SK-N-SH (cell line): ENCODE data around the gene APRT. TPM values are rescaled to one million over a fixed set of nuclear protein-coding genes. Genes with fewer than 3 reads are reported as not detected.
A peak's percentile ranks its signal among the peaks of the same experiment; 100 is the strongest.

Source experiments
- CTCF ChIA-PET: fragments of 300-600, 350-600 bp; formaldehyde crosslinking; extraction: SDS; loops from one replicate; lab custom pipeline; 2021; lab: Yijun Ruan, JAX
- POLR2A ChIA-PET: fragments of 350-600 bp; sonication (Branson Sonifier 250); formaldehyde crosslinking; extraction: SDS; loops from one replicate; lab custom pipeline; 2020; ENCODE audit warnings: antibody characterized with exemption, inconsistent platforms; lab: Yijun Ruan, JAX
- DNase-seq: peaks from one replicate; pipeline ENCODE4 v3.0.0; 2012
- H2AFZ ChIP-seq: fragments of 200-600 bp; sonication (generic); 2 replicates; pipeline ENCODE4 v1.8.1; 2016; ENCODE audit warnings: antibody characterized with exemption, mild to moderate bottlenecking, low read depth
- H3F3A ChIP-seq: fragments of 200-600 bp; sonication (generic); replicated peaks from 2 replicates; pipeline ENCODE3; 2016; ENCODE audit warnings: antibody characterized with exemption, mild to moderate bottlenecking; ENCODE audit not compliant: insufficient read depth
- H3K27ac ChIP-seq, 2 experiments: fragments of 200-500 bp in 1 of 2; fragments of 200-600 bp in 1 of 2; sonication (Bioruptor generic) in 1 of 2; sonication (generic), shearing (Covaris generic) in 1 of 2; 2 replicates each; pipeline versions ENCODE4 v1.5.1 to v1.6.1; 2014 to 2016; ENCODE audit warnings: low read depth in 2 of 2, inconsistent platforms in 1 of 2, low read length in 1 of 2, mild to moderate bottlenecking in 1 of 2, mixed read lengths in 1 of 2
- H3K27me3 ChIP-seq: fragments of 200-600 bp; sonication (generic), shearing (Covaris generic); 2 replicates; pipeline ENCODE4 v1.6.1; 2016; ENCODE audit warnings: mixed run types; ENCODE audit not compliant: insufficient read depth
- H3K36me3 ChIP-seq, 2 experiments: fragments of 200-500 bp in 1 of 2; fragments of 200-600 bp in 1 of 2; sonication (Bioruptor generic) in 1 of 2; sonication (generic) in 1 of 2; replicated peaks in 1 of 2; 2 replicates each; pipeline versions ENCODE3 to v1.5.1; 2014 to 2016; ENCODE audit warnings: low read length in 1 of 2, mild to moderate bottlenecking in 1 of 2; ENCODE audit not compliant: insufficient read depth in 2 of 2, control insufficient read depth in 1 of 2
- H3K4me1 ChIP-seq, 2 experiments: fragments of 200-500 bp in 1 of 2; fragments of 200-600 bp in 1 of 2; sonication (Bioruptor generic) in 1 of 2; sonication (generic), shearing (Covaris generic) in 1 of 2; 2 replicates each; pipeline versions ENCODE4 v1.5.1 to v1.6.1; 2014 to 2016; ENCODE audit warnings: low read depth in 1 of 2, low read length in 1 of 2, mixed run types in 1 of 2; ENCODE audit not compliant: insufficient read depth in 2 of 2, control insufficient read depth in 1 of 2
- H3K4me2 ChIP-seq: fragments of 200-600 bp; sonication (generic), shearing (Covaris generic); 2 replicates; pipeline ENCODE4 v1.6.1; 2017; ENCODE audit warnings: mixed run types
- H3K4me3 ChIP-seq, 2 experiments: fragments of 200-500 bp in 1 of 2; fragments of 200-600 bp in 1 of 2; sonication (Bioruptor generic) in 1 of 2; sonication (generic), shearing (Covaris generic) in 1 of 2; 2 replicates each; pipeline versions ENCODE4 v1.5.1 to v1.8.1; 2014 to 2016; ENCODE audit warnings: low read depth in 2 of 2, inconsistent platforms in 1 of 2, low read length in 1 of 2, mild to moderate bottlenecking in 1 of 2, mixed read lengths in 1 of 2, moderate library complexity in 1 of 2
- H3K79me2 ChIP-seq: fragments of 200-600 bp; sonication (generic); 2 replicates; pipeline ENCODE4 v1.8.1; 2017; ENCODE audit warnings: mild to moderate bottlenecking; ENCODE audit not compliant: insufficient read depth
- H3K9ac ChIP-seq: fragments of 200-600 bp; sonication (generic); 2 replicates; pipeline ENCODE4 v1.6.1; 2017; ENCODE audit warnings: mixed run types
- H3K9me2 ChIP-seq: fragments of 200-600 bp; sonication (generic); 2 replicates; pipeline ENCODE4 v1.6.1; 2017; ENCODE audit warnings: mixed run types
- H3K9me3 ChIP-seq: fragments of 200-600 bp; sonication (generic); 2 replicates; pipeline ENCODE4 v1.6.1; 2017; ENCODE audit warnings: mixed run types, mild to moderate bottlenecking, moderate library complexity
- H4K20me1 ChIP-seq: fragments of 200-600 bp; sonication (generic); 2 replicates; pipeline ENCODE4 v1.6.1; 2017; ENCODE audit warnings: mild to moderate bottlenecking, mixed run types; ENCODE audit not compliant: insufficient read depth
- CTCF ChIP-seq: fragments of 200-600 bp; sonication (generic); IDR thresholded peaks from 2 replicates; pipeline ENCODE4 v1.6.1; 2017; ENCODE audit warnings: antibody characterized with exemption, mild to moderate bottlenecking, moderate library complexity
- ELF1 ChIP-seq: IDR thresholded peaks from 2 replicates; pipeline ENCODE4 v1.4.0; 2012
- FOSL2 ChIP-seq: IDR thresholded peaks from 2 replicates; pipeline ENCODE4 v1.4.0; 2012; ENCODE audit warnings: low read depth, mild to moderate bottlenecking, moderate library complexity, borderline replicate concordance
- FOXJ3 ChIP-seq: sonication (generic); formaldehyde crosslinking; IDR thresholded peaks from 2 replicates; pipeline ENCODE4 v1.5.1; 2020; ENCODE audit warnings: mild to moderate bottlenecking, missing genetic modification reagents
- FOXM1 ChIP-seq: IDR thresholded peaks from 2 replicates; pipeline ENCODE4 v1.4.0; 2012; ENCODE audit warnings: low read depth, mild to moderate bottlenecking
- GABPA ChIP-seq: IDR thresholded peaks from 2 replicates; pipeline ENCODE4 v1.4.0; 2012; ENCODE audit warnings: low read depth, mild to moderate bottlenecking
- MAX ChIP-seq: IDR thresholded peaks from 2 replicates; pipeline ENCODE4 v1.4.0; 2012; ENCODE audit warnings: low read depth
- MEF2A ChIP-seq: IDR thresholded peaks from 2 replicates; pipeline ENCODE4 v1.4.0; 2012; ENCODE audit warnings: low read depth, borderline replicate concordance
- NFIC ChIP-seq: IDR thresholded peaks from 2 replicates; pipeline ENCODE4 v1.4.0; 2012; ENCODE audit warnings: borderline replicate concordance
- RAD21 ChIP-seq: IDR thresholded peaks from 2 replicates; pipeline ENCODE4 v1.6.1; 2012; ENCODE audit warnings: mild to moderate bottlenecking, low read length
- RCOR1 ChIP-seq: fragments of 150-350 bp; IDR thresholded peaks from 2 replicates; pipeline ENCODE4 v1.6.1; 2017; ENCODE audit warnings: antibody characterized with exemption, low read length
- RFX5 ChIP-seq: IDR thresholded peaks from 2 replicates; pipeline ENCODE4 v1.6.1; 2012; ENCODE audit warnings: mild to moderate bottlenecking, improper control_type of control experiment, low read length
- SIN3A ChIP-seq: IDR thresholded peaks from 2 replicates; pipeline ENCODE4 v1.6.1; 2012; ENCODE audit warnings: low read depth, mild to moderate bottlenecking, low read length, moderate library complexity, borderline replicate concordance
- SMC3 ChIP-seq: IDR thresholded peaks from 2 replicates; pipeline ENCODE4 v1.6.1; 2012; ENCODE audit warnings: low read depth, low read length, improper control_type of control experiment
- TAF1 ChIP-seq: IDR thresholded peaks from 2 replicates; pipeline ENCODE4 v1.6.1; 2012; ENCODE audit warnings: low read depth, mild to moderate bottlenecking, low read length, moderate library complexity, borderline replicate concordance
- TCF12 ChIP-seq: IDR thresholded peaks from 2 replicates; pipeline ENCODE4 v1.4.0; 2012
- TEAD4 ChIP-seq: IDR thresholded peaks from 2 replicates; pipeline ENCODE4 v1.4.0; 2012; ENCODE audit warnings: mild to moderate bottlenecking, borderline replicate concordance; ENCODE audit not compliant: insufficient read depth
- WGBS: methylation state at CpG from one replicate; pipeline ENCODE4 v1.1.6; 2017; ENCODE audit warnings: low lambda C conversion rate; 5-methylcytosine and 5-hydroxymethylcytosine counted together
- polyA plus RNA-seq, 3 experiments: library from polyadenylated mRNA; depleted of rRNA; stranded (reverse); fragments of >200 nt; gene quantifications; 2 replicates each; pipeline ENCODE4 v1.2.3, GENCODE V29; 2012
- TF ChIP-seq, protein P1 (sequence below): IDR thresholded peaks from 2 replicates; pipeline ENCODE4 v1.4.0; 2012; ENCODE audit warnings: low read depth, borderline replicate concordance
- TF ChIP-seq, protein P2 (sequence below): fragments of 150-350 bp; IDR thresholded peaks from 2 replicates; pipeline ENCODE4 v1.6.1; 2016; ENCODE audit warnings: mild to moderate bottlenecking, low read depth, low read length

APRT gene
- polyA plus RNA-seq, 1 of the 3 experiments (the other 2 are of a cell fraction), result 192 TPM

DNA sequence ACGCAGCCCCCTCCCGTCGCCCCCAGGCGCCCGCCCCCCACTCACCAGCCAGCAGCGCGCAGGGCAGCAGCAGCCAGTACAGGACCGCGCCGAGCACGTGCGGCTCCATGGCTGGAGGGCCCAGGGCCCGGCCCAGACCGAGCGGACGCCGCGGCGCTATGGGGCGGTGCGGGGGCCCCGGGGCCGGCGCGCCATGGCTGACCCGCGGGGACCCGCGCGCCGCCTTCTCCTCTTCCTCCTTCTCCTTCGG is 26.9 kb downstream of the APRT start (continued):
- TF ChIP-seq FOXJ3 (CRISPR knock-in tag) (no peak), NFIC (no peak), TEAD4 (no peak)

DNA sequence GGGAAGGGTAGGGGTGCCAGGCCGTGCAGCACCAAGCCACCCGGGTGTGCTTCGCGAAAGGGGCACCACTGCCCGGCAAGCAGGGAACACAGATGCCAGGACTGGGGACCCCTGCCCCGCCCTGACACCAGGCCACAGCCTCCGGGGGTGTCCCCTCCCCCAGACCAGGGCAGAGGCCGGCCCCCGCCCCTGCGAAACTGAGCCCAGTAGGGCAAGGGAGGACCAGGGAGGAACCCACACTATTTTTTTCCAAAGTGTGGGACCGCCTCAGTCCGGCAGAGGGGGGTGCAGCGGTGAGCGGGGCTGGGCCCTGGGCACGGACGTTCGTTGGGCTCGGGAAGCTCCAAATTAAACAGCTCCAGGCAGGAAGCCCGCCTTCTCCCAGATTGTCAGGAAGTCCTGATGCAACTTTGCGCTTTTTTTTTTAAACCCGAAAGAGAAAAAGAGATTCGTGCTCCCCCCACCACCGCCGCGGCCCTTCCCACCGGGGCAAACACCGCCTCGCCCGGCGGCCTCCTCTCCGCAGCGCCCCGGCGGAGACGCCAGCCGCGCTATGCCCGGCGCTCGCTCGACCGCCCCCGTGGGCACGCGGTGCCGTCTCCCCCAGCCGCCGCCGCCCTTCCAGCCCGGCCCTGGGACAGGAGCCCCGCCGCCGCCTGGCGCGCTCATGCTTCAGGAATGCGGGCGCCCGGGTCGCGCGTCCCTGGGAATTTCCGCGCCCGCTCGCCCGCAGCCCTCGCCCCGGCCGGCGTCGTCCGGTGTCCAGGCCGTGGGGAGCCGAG is 27.5 kb downstream of the APRT start:
- CTCF ChIA-PET, result interaction anchor here (0.7 to 4.1 kb wide), 8 partner anchors 18 to 1125 kb away, joined by 3 to 31 read pairs (median 4); no protein-coding TSS in a partner anchor
- H2AFZ ChIP-seq, result peak overlapping the region; percentile 22; the same call in 1 of the 2 replicates
- H3F3A ChIP-seq, result peaks cover 20% of the 10 kb centered on the region
- no peaks in the 10 kb centered on the region for H3K9me3 ChIP-seq
- peak overlapping the region; percentile 91 for H3K4me2 ChIP-seq
- no peaks in the 10 kb centered on the region for H3K27me3 ChIP-seq
- peak overlapping the region; percentile 43 to 84; a peak in 3 of 4 replicates for H3K27ac ChIP-seq
- peak; percentile 81 for DNase-seq
- peaks cover 60% of the 10 kb centered on the region for H3K79me2 ChIP-seq
- H3K9me2 ChIP-seq, result no peaks in the 10 kb centered on the region
- POLR2A ChIA-PET, result no interaction called here
- H3K4me3 ChIP-seq, result peak overlapping the region; percentile 58 to 76
- H4K20me1 ChIP-seq, result peaks cover 47% of the 10 kb centered on the region
- peaks cover 0 to 41% of the 10 kb centered on the region in 2 experiments; a peak in 3 of 4 replicates for H3K4me1 ChIP-seq
- no peaks in the 10 kb centered on the region for H3K36me3 ChIP-seq
- TF ChIP-seq RAD21 (no peak), TCF12 (peak; percentile 20; the same call in 1 of the 2 replicates), SMC3 (no peak), FOSL2 (0 out of 2 replicates have a peak, but pooled peaks have one; percentile 13), CTCF (peak; percentile 55), SIN3A (peak; percentile 20; the same call in 1 of the 2 replicates), GABPA (0 out of 2 replicates have a peak, but pooled peaks have one; percentile 17), MAX (peak; percentile 64), TAF1 (0 out of 2 replicates have a peak, but pooled peaks have one; percentile 16), MEF2A (no peak), RFX5 (no peak), FOXM1 (no peak), RCOR1 (no peak), TEAD4 (peak; percentile 48; the same call in 1 of the 2 replicates), ELF1 (no peak)
- TF ChIP-seq, protein P1, sequence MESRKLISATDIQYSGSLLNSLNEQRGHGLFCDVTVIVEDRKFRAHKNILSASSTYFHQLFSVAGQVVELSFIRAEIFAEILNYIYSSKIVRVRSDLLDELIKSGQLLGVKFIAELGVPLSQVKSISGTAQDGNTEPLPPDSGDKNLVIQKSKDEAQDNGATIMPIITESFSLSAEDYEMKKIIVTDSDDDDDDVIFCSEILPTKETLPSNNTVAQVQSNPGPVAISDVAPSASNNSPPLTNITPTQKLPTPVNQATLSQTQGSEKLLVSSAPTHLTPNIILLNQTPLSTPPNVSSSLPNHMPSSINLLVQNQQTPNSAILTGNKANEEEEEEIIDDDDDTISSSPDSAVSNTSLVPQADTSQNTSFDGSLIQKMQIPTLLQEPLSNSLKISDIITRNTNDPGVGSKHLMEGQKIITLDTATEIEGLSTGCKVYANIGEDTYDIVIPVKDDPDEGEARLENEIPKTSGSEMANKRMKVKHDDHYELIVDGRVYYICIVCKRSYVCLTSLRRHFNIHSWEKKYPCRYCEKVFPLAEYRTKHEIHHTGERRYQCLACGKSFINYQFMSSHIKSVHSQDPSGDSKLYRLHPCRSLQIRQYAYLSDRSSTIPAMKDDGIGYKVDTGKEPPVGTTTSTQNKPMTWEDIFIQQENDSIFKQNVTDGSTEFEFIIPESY, result no peak
- TF ChIP-seq, protein P2, sequence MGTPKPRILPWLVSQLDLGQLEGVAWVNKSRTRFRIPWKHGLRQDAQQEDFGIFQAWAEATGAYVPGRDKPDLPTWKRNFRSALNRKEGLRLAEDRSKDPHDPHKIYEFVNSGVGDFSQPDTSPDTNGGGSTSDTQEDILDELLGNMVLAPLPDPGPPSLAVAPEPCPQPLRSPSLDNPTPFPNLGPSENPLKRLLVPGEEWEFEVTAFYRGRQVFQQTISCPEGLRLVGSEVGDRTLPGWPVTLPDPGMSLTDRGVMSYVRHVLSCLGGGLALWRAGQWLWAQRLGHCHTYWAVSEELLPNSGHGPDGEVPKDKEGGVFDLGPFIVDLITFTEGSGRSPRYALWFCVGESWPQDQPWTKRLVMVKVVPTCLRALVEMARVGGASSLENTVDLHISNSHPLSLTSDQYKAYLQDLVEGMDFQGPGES, result no peak
- TF ChIP-seq, all 33 proteins: peak for 8
- H3K9ac ChIP-seq, result peak overlapping the region; percentile 81
- 2% methylated on average over 14 of the region's 74 CpGs for WGBS
